ENCODE data around the gene KDM7A.
"Not testable (repeated sequence)": the region's sequence is repeated elsewhere in the genome, so short reads cannot be mapped to it uniquely, and the experiment has no call there.

KDM7A gene

GRCh38 chr7:140176811-140177702 is at the start of gene KDM7A:
Gene KDM7A, minus strand, starts transcription at chr7:140176983. Its CDS starts 46 bp downstream, at chr7:140176937.
- peak; percentile 89 for DNase-seq (ENCODE audit: low spot score)

- no peak for DNase-seq (ENCODE audit: low spot score)
These were observed 48.9 kb upstream of the KDM7A start for GRCh38 chr7:140225562-140226249.

GRCh38 chr7:140223515-140224221 is 46.9 kb upstream of the KDM7A start:
- peak; percentile 23 for DNase-seq (ENCODE audit: low spot score)

GRCh38 chr7:140222814-140223213 is 46.0 kb upstream of the KDM7A start:
- DNase-seq (ENCODE audit: low spot score) = no peak

GRCh38 chr7:140219672-140220524 is 43.1 kb upstream of the KDM7A start:
- DNase-seq (ENCODE audit: low spot score) = no peak

- no peak for DNase-seq (ENCODE audit: low spot score)
These were observed 41.9 kb upstream of the KDM7A start for GRCh38 chr7:140218656-140219055.

GRCh38 chr7:140217750-140218501 is 41.1 kb upstream of the KDM7A start:
- no peak for DNase-seq (ENCODE audit: low spot score)

GRCh38 chr7:140215281-140215680 is 38.5 kb upstream of the KDM7A start:
- no peak for DNase-seq (ENCODE audit: low spot score)

- no peak for DNase-seq (ENCODE audit: low spot score)
These were observed 37.4 kb upstream of the KDM7A start for GRCh38 chr7:140214075-140214684.

GRCh38 chr7:140213684-140214074 is 36.9 kb upstream of the KDM7A start:
- no peak for DNase-seq (ENCODE audit: low spot score)

- DNase-seq (ENCODE audit: low spot score) = no peak
These were observed 35.5 kb upstream of the KDM7A start for GRCh38 chr7:140212100-140212881.

- no peak for DNase-seq (ENCODE audit: low spot score)
These were observed 34.9 kb upstream of the KDM7A start for GRCh38 chr7:140211698-140212097.

GRCh38 chr7:140209866-140210609 is 33.3 kb upstream of the KDM7A start:
- peak; percentile 42 for DNase-seq (ENCODE audit: low spot score)

- no peak for DNase-seq (ENCODE audit: low spot score)
These were observed 30.0 kb upstream of the KDM7A start for GRCh38 chr7:140206616-140207389.

GRCh38 chr7:140205600-140205999 is 28.8 kb upstream of the KDM7A start:
- DNase-seq (ENCODE audit: low spot score) = no peak

- no peak for DNase-seq (ENCODE audit: low spot score)
These were observed 26.8 kb upstream of the KDM7A start for GRCh38 chr7:140203556-140203955.

GRCh38 chr7:140202942-140203341 is 26.2 kb upstream of the KDM7A start:
- not testable (repeated sequence) for DNase-seq (ENCODE audit: low spot score)

GRCh38 chr7:140201393-140201792 is 24.6 kb upstream of the KDM7A start:
- DNase-seq (ENCODE audit: low spot score) = no peak

Data from CD4-positive, alpha-beta T cell treated with Interleukin-6 at 100 ng/mL for 8 hours (primary cell).